CD4-positive, alpha-beta T cell treated with Interleukin-10 for 1 hour (primary cell): ENCODE measurements around the gene UBE2G1.
A peak's percentile ranks its signal among the peaks of the same experiment; 100 is the strongest.
"Not testable (repeated sequence)": the region's sequence is repeated elsewhere in the genome, so short reads cannot be mapped to it uniquely, and the experiment has no call there.

ENCODE experiments used
- DNase-seq: peaks from one replicate; pipeline ENCODE4 v3.0.0-alpha.2; 2020

The UBE2G1 gene

GRCh38 chr17:4295686-4296085 lies 70.8 kb downstream of the UBE2G1 start:
- DNase-seq = no peak

DNA sequence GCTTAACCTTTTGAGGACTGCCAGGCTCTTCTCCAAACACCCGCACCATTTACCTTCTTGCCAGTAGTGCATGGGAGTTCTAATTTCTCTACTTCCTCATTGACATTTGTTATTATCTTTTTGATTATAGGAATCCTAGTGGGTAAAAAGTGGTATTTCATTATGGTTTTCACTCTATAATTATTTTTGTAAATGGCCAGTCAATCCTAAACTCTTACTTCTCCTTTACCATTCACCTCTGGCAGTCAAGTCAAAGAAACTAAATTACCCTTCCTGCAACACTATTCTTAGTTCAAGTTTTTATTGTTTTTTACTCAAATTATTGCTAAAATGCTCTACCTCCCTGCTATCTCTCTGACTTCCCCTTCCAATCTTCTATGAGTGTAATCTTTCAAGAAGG lies 72.9 kb downstream of the UBE2G1 start:
- no peak for DNase-seq

- DNase-seq = no peak
These were observed 78.8 kb downstream of the UBE2G1 start for GRCh38 chr17:4287710-4288109.

DNA sequence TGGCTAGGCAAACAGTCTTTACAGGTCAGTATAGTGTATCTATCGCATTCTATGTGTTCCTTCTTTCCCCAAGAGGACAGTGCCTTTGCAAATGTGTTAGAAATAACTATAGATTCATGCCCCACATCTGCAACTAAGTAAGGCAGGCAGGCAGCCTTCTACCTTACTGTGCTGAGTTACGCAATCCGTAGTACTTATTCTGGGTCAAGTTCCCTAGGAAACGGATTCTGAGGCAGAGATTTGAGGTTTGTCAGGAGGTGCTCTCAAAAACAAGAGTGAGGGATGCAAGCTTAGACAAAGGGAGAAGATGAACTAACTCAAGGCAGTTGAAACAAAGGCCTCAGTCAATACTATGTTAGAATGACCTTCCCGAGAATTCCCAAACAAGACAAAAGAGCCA lies 90.0 kb downstream of the UBE2G1 start:
- DNase-seq = no peak

DNA sequence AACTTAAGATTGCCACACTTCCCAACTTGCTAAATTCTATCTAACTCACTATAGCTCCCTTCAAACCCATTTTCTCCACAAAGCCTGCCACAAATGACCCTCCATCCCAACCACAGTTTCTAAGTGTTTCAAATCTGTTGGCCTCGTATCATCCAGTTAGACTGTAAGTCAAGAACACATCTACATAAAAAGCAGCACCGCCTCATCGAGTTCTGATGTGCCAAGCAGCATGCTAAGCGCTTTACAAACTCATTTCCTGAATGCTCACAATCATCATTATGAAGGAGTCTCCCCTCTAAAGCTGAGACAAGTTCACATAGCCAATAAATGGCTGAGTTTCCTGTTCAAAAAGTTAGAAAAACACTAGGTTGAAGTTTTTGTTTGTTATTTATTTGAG lies 93.5 kb downstream of the UBE2G1 start:
- no peak for DNase-seq

DNA sequence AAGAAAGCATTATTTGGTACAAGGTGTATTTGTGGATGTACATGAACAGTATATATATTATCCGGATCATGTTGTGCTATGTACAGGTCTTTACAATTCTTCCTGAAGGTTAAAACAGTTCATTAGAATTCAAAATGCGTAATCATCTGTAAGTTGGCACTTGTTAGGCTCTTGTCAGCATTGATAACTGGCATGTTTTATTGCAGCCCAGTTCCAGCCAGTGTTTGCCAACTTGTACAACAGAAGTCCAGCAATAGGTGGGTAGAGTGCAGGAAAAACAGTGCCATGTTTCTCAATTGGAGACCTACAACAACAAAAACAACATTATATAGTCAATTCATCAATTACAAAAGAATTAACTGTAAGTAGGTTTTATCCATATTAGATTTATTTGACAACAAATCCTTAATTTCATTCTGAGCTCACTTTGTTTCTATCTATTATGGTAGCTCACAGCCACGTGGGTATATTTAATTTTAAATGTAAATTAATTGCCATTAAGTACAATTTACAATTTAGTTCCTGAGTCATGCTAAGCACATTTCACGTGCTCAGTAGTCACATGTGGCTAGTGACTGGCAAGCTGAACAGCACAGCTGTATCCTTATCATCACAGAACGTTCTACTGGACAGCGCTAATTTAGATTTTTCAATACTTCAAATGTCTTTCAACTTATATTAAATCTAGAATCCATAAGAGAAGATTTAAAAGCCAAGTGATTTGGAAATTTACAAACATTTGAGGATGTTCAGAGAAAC lies 94.1 kb downstream of the UBE2G1 start:
- no peak for DNase-seq

GRCh38 chr17:4270736-4271135 lies 95.7 kb downstream of the UBE2G1 start:
- no peak for DNase-seq

DNA sequence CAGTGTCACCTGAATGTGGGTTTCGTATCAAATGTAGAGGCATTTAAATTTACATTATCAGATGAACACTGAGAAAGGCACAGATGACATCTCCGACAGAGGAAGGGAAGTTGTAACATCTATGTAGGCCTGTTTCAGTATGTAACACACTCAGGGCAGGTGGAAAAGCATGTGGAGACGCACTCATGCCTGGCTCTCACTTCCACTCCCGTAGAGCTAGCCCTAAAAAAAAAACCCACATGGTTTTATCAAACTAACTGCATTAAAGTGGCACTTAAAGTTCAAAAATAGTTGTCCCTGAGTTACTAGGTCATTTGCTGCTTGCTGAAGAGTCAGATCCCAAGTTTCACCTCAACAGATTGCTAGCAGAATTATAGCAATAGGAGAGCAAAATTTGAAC lies 96.6 kb downstream of the UBE2G1 start:
- no peak for DNase-seq

DNA sequence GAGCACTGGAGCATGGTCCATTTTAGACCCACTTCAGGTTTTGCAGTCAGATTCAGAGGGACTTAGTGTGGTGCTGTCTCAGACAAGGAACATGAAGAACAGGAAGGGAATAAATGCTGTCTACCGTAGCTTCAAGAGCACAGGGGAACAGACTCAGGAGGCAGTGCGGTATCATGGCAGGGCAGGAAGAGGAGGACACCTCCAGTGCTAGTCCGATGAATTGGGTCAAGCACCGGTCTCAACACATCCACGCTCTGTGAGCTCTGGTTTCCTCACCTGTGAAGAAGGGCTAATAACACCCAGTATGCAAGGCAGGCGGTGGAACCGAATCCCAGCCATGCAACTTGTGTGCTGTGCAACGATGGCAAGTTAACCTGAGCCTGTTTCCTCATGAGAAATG lies 99.1 kb downstream of the UBE2G1 start:
- DNase-seq = no peak

- DNase-seq = no peak
These were observed 99.9 kb downstream of the UBE2G1 start for GRCh38 chr17:4266550-4266949.

DNA sequence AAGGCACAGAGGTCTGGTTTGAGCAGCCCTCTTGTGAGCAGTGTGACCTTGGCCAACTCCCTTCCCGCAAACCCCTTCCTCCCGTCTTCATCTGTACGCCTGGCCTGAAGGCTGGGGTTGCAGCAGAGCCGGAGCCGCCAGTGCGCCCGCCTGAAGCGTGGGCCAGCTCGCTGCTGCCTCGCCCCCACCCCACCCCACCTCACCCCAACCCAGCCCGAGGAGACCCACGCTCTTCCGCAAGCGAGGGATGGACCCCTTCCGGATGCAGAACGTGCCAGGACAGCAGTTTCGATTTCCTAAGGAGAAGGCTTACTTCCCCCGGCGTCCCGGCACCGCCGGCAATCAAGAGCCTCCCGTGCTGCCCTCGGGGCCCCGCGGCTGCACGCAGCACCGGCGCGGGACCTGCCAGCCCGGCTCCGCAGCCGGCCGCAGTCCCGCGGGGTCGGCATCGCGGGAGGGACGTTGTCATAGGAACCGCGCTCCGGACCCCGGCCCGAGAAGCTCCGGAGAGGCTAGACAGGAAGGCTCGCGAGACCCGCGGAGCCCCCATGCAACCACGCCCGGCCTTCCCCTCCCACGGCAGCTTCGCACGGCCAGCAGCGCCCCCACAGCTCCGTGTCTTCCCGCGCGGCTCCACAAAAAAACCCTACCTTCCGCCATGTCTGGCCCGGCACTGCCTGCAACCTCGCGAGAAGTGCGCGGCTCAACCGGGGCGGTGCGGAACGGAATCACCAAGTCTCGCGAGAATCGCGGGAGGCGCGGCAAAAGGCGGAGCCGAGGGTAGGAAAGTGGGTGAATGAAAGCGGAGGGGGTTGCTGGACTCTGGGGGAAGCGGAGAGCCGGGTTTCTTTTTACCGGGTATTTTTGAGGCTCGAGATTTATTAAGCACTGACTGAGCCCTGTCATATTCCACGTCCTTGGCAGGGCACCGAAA lies 102.9 kb downstream of the UBE2G1 start, which contains the start of gene ANKFY1:
Gene ANKFY1 (minus strand): TSS at position 698 of the 934 bp plus-strand sequence. CDS start 38 bp downstream, at position 660.
- DNase-seq = peak; percentile 98

- no peak for DNase-seq
These were observed 103.8 kb downstream of the UBE2G1 start for GRCh38 chr17:4262703-4263102.

DNA sequence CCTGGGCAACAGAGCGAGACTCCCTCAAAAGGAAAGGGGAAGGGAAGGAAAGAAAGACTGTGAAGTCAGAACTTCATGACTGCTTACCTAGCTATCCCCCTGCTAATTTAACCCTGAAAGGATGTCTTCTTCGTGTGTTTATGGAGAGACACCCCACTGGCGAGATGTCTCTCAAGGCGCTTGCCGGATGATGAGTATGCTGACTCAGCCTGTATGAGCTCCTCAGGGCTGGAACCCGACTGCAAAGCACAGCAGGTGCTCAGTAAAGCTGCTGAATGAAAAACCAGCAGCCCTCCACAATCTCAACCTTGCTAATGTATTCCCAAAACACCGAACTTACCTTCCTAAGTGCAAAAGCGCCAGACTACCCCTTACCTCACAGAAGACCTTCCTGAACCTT lies 105.0 kb downstream of the UBE2G1 start:
- no peak for DNase-seq

DNA sequence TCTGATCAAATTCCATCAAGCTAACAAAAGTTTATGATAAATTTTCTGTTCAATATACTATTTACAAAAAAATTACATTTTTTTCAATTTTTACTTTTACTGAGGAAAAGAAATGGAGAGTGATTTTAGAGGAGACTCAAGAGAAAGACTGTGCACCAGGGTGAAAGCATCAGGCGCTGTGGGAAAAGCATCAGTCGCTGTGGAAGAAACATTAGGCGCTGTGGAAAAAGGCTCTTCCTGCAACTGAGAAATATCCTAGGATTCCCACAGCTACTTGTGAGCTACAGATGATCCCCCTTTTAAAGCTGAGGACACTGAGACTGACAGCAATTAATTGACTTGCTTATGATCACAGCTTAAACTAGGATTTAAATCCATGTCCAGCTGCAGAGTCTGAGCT lies 107.6 kb downstream of the UBE2G1 start:
- DNase-seq = no peak

DNA sequence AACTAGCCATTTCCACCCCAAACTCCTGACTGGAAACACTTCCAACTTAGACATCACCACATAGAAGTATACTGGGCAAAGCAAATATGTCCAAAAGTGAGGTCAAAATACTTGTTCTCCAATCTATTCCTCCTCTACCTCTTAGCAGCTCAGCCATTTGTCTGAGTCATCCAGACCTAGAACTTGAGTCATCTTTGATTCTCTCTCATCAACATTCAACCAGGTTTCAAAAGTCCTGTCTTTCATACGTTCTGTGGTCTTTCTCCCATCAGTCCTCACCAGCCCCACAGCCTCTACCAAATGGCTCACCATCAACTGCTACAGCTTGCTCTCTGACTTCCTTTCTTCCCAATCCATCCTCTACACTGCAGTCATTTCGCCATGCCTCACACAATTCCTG lies 109.5 kb downstream of the UBE2G1 start:
- DNase-seq = no peak

GRCh38 chr17:4255271-4255670 lies 111.2 kb downstream of the UBE2G1 start:
- DNase-seq = not testable (repeated sequence)

DNA sequence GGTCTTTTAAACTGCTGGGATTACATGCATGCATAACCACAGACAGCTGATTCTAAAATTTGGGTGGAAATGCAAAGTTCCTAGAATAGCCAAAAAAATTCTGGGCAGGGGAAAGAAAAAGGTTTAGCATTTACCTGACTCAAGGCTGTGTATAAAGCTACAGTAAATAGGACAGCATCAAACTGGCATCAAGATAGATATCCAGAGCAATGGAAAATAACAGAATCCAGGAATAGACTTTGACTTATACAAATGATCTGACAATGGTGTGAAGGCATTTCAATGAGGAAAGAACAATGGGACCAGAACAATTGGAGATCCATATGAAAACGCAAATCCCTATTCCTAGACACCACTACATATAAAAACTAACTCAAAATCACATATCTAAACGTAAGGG lies 115.6 kb downstream of the UBE2G1 start:
- no peak for DNase-seq

DNA sequence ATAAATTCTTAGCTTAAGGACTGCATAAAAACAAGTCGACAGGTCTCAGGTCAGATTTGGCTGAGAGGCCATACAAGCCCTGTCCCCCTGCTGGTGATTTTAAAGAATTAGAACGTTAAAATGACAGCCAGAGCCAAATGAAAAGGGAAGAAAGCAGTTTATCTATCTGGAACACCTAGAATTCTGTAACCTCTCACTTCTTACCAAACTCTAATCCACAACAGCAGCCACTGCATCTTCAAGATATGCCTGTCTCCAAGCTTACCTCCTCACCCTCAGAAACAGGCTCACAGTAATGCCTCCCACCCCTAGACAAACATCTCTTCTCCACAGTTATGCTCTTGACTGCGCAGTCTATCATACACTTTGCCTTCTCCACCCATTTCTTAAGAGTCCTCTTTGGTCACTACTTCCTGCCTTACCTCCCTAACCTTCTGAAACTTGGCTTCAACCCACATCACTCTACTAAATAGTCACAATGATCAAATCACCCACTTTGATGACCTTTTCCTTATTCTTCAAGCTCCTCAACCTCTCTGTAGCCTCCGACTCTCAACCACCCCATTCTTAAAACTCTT lies 116.9 kb downstream of the UBE2G1 start:
- peak; percentile 40 for DNase-seq

DNA sequence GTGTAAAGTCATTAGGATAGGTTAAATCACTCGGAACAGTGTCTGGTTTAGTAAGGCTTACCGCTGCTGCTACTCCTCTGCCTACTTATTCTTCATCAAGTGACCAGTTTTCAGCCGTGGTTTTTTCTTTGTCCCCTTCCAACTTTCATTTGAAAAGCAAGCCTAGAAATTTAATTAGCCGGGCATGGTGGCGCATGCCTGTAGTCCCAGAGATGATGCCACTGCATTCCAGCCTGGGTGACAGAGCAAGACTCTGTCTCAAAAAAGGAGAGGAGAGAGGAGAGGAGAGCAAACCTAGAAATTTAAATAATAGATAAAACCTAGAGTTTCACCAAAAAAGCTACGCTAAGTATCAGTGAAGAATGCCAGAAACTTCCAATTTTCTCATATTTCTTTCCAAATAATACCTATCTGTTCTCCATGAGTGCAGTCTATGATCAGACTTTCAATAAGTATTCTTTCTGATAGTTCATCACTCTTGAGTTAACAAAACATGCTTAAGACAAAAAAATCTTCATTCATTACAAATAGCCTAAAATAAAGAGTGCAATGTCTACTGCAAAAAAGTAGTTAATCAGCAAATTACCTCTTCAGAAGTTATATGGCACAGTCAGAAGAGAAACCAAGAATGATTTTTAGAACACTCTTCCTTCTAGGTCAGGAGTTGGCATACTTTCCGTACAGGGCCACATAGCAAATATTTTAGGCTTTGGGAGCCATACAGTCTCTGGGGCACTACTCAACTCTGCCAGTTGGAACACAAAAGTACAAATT lies 117.8 kb downstream of the UBE2G1 start:
- no peak for DNase-seq

- no peak for DNase-seq
These were observed 118.5 kb downstream of the UBE2G1 start for GRCh38 chr17:4247971-4248388.

DNA sequence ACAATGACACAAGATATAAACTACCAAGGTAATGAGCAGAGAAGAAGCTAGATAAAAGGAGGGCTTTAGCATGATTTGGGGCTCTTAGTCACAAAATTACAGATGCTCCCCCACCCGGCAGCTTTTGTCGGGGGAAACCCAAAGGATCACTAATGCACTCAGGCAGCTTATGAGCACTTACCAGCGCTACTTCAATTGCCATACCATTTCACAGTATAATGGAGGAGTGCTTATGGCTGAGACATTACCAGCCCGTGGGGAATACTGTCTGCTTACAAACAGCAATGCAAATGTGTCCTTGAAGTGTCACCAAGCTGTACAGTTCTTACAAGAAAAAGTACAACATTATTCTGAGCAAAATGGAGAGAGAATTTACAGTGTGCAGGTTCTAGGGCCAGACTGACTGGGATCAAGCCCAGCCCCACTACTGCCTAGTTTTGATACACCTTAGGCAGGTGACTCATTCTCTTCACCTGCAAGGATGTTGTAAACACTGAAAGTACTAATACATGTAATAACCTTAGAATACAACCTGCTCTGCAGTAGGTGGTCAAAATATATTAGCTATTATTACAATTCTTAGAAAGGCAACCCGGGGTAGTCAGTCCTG lies 119.0 kb downstream of the UBE2G1 start:
- DNase-seq = no peak

DNA sequence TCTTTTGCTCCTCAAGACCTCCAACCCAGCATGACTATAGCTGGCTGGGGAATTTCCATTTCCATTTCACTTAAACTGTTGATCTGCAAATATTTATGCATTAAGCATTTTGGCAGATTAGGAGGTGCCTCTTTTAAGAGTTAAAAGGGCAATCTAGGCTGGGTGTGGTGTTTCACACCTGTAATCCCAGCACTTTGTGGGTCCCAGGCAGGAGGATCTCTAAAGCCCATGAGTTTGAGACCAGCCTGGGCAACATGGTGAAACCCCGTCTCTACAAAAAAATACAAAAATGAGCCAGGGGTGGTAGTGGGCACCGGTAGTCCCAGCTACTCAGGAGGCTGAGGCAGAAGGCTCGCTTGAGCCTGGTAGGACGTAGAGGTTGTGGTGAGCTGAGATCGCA lies 119.8 kb downstream of the UBE2G1 start:
- DNase-seq = no peak
